ENCODE measurements around the gene ZNF777.

ZNF777 gene

GRCh38 chr7:149477494-149478443, 16.9 kb upstream of the ZNF777 start:
- FAIRE-seq (no peak), DNase-seq (ENCODE audit: extremely low spot score, insufficient read length, low read depth) (no peak)

GRCh38 chr7:149476791-149477190, 15.9 kb upstream of the ZNF777 start:
- no peak for FAIRE-seq
- DNase-seq (ENCODE audit: extremely low spot score, insufficient read length, low read depth) = no peak

- no peak for FAIRE-seq
- no peak for DNase-seq (ENCODE audit: extremely low spot score, insufficient read length, low read depth)
These were observed 14.5 kb upstream of the ZNF777 start for GRCh38 chr7:149475121-149476045.

DNA sequence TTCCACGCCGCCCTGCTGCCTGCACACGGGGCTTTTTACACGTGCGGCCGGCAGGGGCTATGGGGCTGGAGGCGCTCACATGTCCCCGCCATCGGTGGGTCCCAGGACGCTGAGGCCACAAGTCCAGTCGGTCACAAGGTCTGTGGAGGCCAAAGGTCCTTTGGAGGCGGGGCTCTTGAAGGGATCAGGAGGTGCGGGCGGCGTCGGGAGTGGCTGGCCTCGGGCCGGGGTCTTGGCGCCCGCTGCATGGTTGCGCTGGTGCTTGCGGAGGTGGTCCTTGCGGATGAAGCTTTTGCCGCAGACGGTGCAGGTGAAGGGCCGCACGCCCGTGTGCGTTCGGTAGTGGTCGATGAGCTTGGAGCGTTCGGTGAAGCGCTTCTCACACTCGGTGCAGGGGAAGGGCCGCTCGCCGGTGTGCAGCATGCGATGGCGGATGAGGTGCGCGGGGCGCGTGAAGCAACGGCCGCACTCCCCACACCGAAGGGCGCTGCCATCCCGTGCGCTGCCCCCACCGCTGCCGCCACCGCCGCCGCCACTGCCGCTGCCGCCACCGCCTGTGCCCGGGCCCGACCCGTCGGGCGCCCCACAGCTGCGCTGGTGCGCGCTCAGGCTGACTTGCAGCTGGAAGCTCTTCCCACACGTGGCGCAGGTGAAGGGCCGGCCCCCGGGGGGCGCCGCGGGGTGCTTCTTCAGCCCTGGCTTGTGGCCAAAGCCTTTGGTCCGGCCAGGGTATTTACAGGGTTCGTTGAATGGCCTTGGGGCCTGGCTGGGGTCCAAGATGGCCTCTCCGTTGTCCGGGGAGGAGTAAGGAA, 13.7 kb upstream of the ZNF777 start:
- no peak for FAIRE-seq
- no peak for DNase-seq (ENCODE audit: extremely low spot score, insufficient read length, low read depth)

GRCh38 chr7:149473251-149473650, 12.4 kb upstream of the ZNF777 start:
- no peak for FAIRE-seq
- DNase-seq (ENCODE audit: extremely low spot score, insufficient read length, low read depth) = no peak

DNA sequence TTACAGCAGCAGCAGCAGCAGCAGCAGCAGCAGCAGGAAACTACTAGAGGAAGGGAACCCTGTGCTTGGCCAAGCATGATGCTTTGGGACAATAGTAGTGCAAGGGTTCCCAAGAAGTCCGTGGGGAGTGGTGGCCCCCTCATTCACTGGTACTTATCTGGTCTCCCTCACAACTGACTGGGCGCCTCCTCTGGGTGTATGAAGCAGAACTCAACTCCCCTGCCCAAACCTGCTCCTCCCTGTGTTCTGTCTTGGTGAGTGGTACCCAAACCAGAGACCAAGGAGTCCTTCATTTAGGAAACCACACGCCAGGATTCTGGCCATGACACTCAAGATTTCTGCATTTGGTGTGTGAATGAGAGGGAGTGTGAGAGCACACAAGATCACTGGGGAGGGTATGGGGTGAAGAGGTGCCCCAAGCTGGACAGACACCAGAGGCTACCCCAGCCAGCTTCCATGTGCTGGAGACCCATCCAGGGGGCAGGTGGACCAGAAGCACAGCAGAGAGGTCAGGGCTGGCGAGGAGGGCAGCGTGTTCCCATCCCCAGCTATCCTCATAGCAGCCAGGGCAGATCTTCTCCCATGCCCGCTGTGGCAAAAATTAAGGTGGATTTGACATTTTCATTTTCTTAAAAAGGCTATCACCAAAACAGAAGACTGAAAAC, 10.6 kb upstream of the ZNF777 start:
- FAIRE-seq = no peak
- DNase-seq (ENCODE audit: extremely low spot score, insufficient read length, low read depth) = no peak

DNA sequence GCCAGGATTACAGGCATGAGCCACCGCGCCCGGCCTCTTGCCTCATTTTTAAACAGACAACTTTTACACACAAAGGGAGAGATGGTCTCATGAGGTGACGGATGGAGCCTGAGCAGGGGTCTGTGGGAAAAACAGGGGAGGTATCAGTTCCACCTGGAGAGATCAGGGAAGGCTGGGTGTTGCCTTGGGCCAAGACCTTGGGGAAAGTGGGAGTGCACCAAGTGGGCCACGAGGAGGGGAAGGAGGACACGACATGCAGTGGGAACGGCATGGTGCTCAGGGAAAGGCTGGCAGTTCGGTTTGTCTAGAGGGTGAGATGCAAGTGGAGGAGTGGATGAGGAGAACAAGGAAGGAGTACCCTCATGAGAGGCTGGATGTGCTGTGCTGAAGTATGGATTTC, 8.9 kb upstream of the ZNF777 start:
- no peak for FAIRE-seq
- DNase-seq (ENCODE audit: extremely low spot score, insufficient read length, low read depth) = no peak

DNA sequence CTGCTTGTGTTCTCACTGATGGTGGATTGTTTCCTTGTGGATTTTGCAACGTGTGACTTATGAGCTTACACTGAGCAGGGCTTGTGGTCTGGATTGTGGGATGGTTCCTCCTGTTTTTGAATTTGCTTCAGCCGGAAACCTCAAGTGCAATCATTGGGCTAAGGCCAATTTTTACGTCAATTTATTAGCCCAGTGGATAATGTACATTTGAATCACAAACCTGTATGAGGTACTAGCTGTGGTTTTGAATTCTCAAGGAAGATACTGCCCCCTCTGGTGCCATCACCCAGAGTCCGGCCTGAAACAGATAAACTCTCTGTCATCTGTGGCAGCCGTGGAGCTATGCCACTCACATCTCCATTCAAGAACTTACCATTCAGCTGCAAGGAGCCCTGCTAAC, 7.3 kb upstream of the ZNF777 start:
- DNase-seq (ENCODE audit: extremely low spot score, insufficient read length, low read depth) (no peak), FAIRE-seq (no peak)

DNA sequence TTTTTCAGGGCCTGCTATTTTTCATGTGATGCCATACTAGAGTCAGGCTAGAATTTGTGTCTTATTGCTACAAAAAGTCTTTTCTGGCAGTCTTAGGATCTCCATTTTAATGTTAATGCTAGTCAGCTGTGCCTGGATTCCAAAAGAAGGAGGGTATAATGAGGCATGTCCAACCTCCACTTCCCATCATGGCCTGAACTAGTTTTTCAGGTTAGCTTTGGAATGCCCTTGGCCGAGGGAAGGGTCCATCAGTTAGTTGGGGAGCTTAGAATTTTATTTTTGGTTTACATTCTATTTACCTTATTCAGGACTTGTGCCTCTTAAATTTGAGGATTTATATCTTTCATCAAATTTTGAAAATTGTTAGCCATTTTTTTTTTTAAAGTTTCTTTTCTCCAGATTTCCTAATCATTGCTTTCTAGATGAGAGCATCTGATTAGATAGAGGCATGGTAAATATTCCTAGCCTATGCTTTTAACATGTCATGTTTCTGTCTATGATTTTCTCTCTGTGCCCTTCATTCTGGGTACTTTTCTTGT, 6.5 kb upstream of the ZNF777 start:
- no peak for FAIRE-seq
- no peak for DNase-seq (ENCODE audit: extremely low spot score, insufficient read length, low read depth)

- no peak for FAIRE-seq
- DNase-seq (ENCODE audit: extremely low spot score, insufficient read length, low read depth) = no peak
These were observed 5.5 kb upstream of the ZNF777 start for GRCh38 chr7:149466364-149466763.

DNA sequence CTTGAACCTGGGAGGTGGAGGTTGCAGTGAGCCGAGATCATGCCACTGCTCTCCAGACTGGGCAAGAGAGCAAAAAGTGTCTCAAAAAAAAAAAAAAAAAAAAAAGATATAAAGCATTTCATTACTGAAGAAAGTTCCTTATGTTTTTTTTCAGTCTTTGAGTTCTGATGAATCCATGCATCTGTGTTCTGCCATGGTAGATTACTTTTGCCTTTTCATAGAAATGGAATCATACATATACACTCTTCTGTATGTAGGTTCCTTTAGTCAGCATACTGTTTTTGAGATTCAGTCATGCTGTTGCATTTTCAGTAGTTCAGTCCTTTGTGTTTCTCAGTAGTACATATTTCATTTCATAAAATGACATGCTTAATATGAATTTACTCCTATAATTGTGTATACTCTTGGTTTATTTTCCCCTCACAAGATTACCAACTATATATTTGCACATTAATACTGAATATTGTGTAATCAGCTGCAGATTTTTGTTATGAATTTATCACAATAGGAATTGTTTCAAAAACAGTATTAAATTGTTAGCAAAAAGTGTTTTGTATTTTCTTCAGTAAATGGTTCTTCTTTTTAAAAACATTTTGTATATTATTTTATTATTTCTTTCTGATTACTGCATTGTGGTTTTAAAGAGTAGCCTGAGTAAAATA, 2.8 kb upstream of the ZNF777 start:
- FAIRE-seq (no peak), DNase-seq (ENCODE audit: extremely low spot score, insufficient read length, low read depth) (no peak)

GRCh38 chr7:149462101-149462520, 1.2 kb upstream of the ZNF777 start:
- DNase-seq (ENCODE audit: extremely low spot score, insufficient read length, low read depth) (no peak), FAIRE-seq (no peak)

DNA sequence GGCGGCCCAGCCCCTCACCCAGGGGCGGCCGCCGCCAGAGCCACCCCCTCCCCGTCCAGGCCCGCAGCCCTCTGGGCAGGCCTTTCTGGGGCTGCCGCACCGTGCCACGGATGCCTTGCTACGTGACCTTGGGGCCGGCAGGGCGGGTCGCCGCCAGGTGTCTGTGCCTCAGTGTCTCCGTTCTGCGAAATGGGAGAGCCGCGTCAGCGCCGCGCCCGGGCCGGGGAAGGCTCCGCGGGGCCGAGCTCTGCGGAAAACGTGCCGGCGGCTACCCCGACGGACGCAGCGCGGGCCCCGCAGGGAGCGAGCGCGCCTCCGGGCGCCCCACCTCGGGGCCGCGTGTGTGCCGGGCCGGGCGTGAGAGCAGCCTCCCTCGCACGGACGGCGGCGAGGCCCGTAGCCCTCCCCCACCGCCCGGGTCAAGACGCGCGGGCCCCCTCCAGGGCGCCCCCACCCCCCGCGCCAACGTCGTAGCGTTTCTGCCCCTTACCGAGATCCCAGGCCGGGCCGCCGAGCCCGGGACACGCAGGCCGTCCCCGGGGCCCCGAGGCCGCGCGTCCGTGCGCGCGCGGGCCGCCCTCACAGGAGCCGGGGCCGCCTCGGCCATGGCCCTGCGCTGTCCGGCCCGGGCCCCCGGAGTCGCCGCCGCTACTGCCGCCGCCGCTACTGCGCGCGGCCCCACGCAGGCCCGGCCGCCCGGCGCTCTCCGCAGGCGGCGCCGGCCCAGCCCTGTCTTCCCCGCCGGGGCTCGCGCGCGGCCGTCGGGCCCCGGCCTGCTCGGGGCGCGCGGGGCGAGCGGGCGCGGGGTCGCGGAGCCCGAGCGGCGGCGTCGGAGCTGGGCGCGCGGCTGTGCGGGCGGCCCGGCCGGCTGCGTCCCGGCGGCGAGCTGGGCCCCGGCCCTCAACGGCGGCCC, 1.1 kb downstream of the ZNF777 start:
- FAIRE-seq = no peak

GRCh38 chr7:149459201-149459539, 1.7 kb downstream of the ZNF777 start:
- DNase-seq (ENCODE audit: extremely low spot score, insufficient read length, low read depth) (no peak), FAIRE-seq (no peak)

More for the DNA sequence above, 1.1 kb downstream of the ZNF777 start:
- DNase-seq (ENCODE audit: extremely low spot score, insufficient read length, low read depth) = peak; percentile 37

DNA sequence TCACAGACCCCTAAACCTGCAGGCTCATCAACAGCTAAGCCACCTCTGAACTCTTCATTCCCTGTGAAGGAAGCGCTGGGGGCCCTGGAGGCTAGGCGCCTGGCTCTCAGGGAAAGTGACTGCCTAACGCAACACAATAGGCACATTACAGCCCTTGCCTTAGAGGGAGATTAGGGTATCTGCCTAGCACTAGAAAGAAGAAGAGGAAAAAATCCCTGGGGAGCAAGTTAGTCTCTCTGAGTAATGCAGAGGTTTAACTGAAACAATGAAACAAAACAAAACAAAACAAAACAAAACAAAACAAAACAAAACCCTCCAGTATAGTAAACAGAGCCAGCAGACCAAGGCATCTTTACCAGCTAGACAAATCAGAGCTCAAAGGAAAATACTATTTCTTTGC, 2.6 kb downstream of the ZNF777 start:
- DNase-seq (ENCODE audit: extremely low spot score, insufficient read length, low read depth) = no peak
- no peak for FAIRE-seq

DNA sequence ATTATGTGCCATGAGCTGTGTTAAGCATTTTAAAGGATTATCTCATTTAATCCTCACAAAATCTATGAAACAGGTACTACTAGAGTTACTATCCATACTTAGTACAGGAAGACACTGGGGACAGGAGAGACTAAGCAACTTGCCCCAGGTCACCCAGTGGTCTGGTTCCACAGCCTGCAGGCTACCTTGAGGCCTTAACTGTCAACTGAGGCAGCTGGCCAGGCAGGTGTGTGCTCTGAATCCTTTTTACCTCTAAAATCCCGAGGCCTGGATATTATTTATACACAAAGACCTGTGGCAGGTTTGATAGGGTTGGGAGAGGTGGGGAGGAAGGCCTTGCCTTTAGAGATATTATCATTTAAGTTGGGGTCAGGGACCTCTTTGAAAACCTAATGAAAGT, 3.1 kb downstream of the ZNF777 start:
- DNase-seq (ENCODE audit: extremely low spot score, insufficient read length, low read depth) (no peak), FAIRE-seq (no peak)

DNA sequence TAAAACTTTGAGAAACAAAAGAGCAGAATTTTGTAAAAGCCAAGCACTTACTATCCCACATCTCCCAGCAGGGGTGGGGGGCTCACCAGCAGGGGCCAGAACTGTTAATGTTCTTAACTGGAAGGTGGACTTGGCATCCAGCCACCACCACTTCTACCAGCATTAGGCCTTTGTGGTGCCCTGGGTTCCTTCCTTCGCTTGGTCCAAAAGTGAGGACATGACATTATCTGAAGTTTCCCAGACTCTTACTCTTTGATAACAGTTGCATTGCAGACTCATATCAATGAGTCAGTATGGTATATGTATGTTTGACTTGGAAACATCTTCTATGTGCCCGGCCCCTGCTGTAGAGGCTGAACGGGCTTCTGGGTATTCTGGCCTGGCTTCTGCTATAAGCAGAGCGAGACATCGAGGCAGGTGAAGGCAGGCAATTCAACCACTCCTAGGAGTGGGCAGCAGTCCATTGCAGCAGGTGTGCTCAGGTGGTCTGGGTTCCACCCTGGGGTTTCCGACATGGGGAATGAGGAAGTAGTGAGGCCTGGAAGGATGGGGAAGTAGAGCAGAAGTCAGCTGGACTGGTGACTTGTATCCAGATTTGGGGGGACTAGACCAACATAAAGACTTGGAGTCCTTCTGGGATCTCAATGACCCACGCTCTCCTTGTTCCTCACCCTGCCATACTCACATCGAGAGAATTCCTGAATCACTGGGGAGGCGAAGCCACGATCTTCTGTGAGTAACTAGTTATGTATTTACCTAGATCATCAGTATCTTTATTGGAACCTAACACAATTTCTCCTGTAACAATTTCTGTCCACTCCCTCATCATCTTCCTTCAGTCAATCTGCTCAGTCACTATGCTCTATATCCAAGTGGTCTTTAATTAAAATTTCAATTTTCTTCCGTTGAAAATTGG, 4.1 kb downstream of the ZNF777 start:
- DNase-seq (ENCODE audit: extremely low spot score, insufficient read length, low read depth) (no peak), FAIRE-seq (no peak)

Data from GM18507 (cell line).